ENCODE data around the gene IL22. TPM values are rescaled to one million over a fixed set of nuclear protein-coding genes. Genes with fewer than 3 reads are reported as not detected.

The IL22 gene
- total RNA-seq, 4 donors from 2014 or later: not detected

DNA sequence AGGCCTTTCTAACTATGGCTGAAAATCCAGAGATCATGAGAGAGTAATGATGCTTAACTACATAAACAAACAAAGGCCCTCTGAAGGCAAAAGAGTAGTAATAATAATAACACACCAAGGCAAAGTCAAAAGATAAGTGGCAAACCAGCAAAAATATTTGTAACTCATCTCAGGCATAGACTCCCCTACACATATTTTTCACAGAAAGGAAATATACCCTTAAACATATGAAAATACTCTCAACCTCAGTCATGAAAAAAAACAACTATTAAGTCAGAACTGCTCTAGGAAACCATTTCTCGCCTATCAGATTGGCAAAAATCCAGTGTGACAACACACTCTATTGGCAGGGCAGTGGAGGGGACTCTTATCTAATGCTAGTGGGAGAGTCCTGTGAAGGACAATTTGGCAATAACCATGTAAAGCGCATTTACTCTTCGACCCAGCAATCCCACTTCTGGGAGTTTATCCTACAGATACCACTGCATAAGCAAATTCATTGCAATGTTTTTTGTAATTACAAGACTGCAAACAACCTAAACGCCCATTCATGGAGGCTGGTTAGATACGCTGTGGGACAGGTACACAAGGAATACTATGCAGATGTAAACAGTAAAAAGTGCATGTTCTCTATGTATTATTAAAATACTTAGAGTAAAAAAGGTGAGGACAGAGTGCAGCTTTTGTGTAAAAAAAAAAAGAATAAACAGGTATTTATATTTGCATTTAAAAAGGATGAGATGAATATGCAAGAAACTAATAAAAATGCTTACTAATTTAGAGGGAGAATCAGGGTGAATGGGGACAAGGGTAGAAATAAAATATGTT, 26.0 kb upstream of the IL22 start:
- 51 to 64% methylated on average over 4 to 5 of the region's 5 CpGs for WGBS, 2 donors (ENCODE audit: low coverage in 1 of 2)
- no peak for TF ChIP-seq POLR2AphosphoS5 (IDR thresholded peaks at IDR 0.05)
- in situ Hi-C loops (cut with MboI; ENCODE audit: low pct_ligation_motif_present in 1 of 4, low pct_unique_long_range_greater_than_20kb in 1 of 4, low sequenced_read_pairs in 3 of 4): no loop called here
- H3K4me1 ChIP-seq: no peaks in the 10 kb centered on the region
- no peak for DNase-seq
- intact Hi-C loops (cut with DNase I; ENCODE audit: low total_unique reads): no loop called here
- no peak overlapping the region for H3K27ac ChIP-seq
- no peaks in the 10 kb centered on the region for H3K27me3 ChIP-seq
- no peaks in the 10 kb centered on the region for H3K9me3 ChIP-seq
- H3K36me3 ChIP-seq: no peaks in the 10 kb centered on the region
- no peak overlapping the region for H3K4me3 ChIP-seq

- no peak overlapping the region for H3K4me3 ChIP-seq
- in situ Hi-C loops (cut with MboI; ENCODE audit: low pct_ligation_motif_present in 1 of 4, low pct_unique_long_range_greater_than_20kb in 1 of 4, low sequenced_read_pairs in 3 of 4) (no loop called here), intact Hi-C loops (cut with DNase I; ENCODE audit: low total_unique reads) (no loop called here)
- no peaks in the 10 kb centered on the region for H3K36me3 ChIP-seq
- TF ChIP-seq POLR2AphosphoS5 (IDR thresholded peaks at IDR 0.05) (no peak), CTCF (IDR thresholded peaks at IDR 0.05) (no peak), EP300 (IDR thresholded peaks at IDR 0.05; ENCODE audit: low read depth) (no peak), POLR2A (IDR thresholded peaks at IDR 0.05) (no peak)
- no peaks in the 10 kb centered on the region for H3K9me3 ChIP-seq
- 86% methylated on average over 6 of the region's 6 CpGs for WGBS, 2 donors (ENCODE audit: low coverage in 1 of 2)
- DNase-seq: no peak
- no peaks in the 10 kb centered on the region for H3K4me1 ChIP-seq
- H3K27me3 ChIP-seq: no peaks in the 10 kb centered on the region
- no peak overlapping the region for H3K27ac ChIP-seq
These were observed 23.1 kb upstream of the IL22 start for GRCh38 chr12:68276402-68276930.

GRCh38 chr12:68272732-68273131, 19.3 kb upstream of the IL22 start:
- no peak for TF ChIP-seq POLR2A (IDR thresholded peaks at IDR 0.05)
- no peak for TF ChIP-seq POLR2AphosphoS5 (IDR thresholded peaks at IDR 0.05)
- no peak for TF ChIP-seq CTCF (IDR thresholded peaks at IDR 0.05)
- no peak for TF ChIP-seq EP300 (IDR thresholded peaks at IDR 0.05; ENCODE audit: low read depth)

GRCh38 chr12:68271346-68271745, 17.9 kb upstream of the IL22 start:
- H3K36me3 ChIP-seq: no peaks in the 10 kb centered on the region
- H3K27ac ChIP-seq: no peak overlapping the region
- no peaks in the 10 kb centered on the region for H3K4me1 ChIP-seq
- no peaks in the 10 kb centered on the region for H3K9me3 ChIP-seq
- H3K27me3 ChIP-seq: no peaks in the 10 kb centered on the region
- WGBS, 2 donors (ENCODE audit: low coverage in 1 of 2): 65 to 78% methylated on average over 3 to 8 of the region's 8 CpGs
- intact Hi-C loops (cut with DNase I; ENCODE audit: low total_unique reads): no loop called here
- TF ChIP-seq CTCF (IDR thresholded peaks at IDR 0.05) (no peak), POLR2A (IDR thresholded peaks at IDR 0.05) (no peak), EP300 (IDR thresholded peaks at IDR 0.05; ENCODE audit: low read depth) (no peak), POLR2AphosphoS5 (IDR thresholded peaks at IDR 0.05) (no peak)
- in situ Hi-C loops (cut with MboI; ENCODE audit: low pct_ligation_motif_present in 1 of 4, low pct_unique_long_range_greater_than_20kb in 1 of 4, low sequenced_read_pairs in 3 of 4): no loop called here
- DNase-seq: no peak
- H3K4me3 ChIP-seq: no peak overlapping the region

More at GRCh38 chr12:68272732-68273131, 19.3 kb upstream of the IL22 start:
- no peak for DNase-seq
- in situ Hi-C loops (cut with MboI; ENCODE audit: low pct_ligation_motif_present in 1 of 4, low pct_unique_long_range_greater_than_20kb in 1 of 4, low sequenced_read_pairs in 3 of 4) (no loop called here), intact Hi-C loops (cut with DNase I; ENCODE audit: low total_unique reads) (no loop called here)
- H3K27ac ChIP-seq: no peak overlapping the region
- H3K4me1 ChIP-seq: no peaks in the 10 kb centered on the region
- no peak overlapping the region for H3K4me3 ChIP-seq
- H3K36me3 ChIP-seq: no peaks in the 10 kb centered on the region
- H3K9me3 ChIP-seq: no peaks in the 10 kb centered on the region
- H3K27me3 ChIP-seq: no peaks in the 10 kb centered on the region

Measured in transverse colon (tissue), 4 donors.